GM21423 (cell line): ENCODE results near the gene JARID2.

Experiments used
- ATAC-seq: cut with Tn5 transposase; IDR thresholded peaks from one replicate; pipeline ENCODE4 v1.9.1; 2021; ENCODE audit warnings: mild to moderate bottlenecking, moderate library complexity; ENCODE audit not compliant: unreplicated experiment

The JARID2 gene

GRCh38 chr6:15330174-15330944 is 84.5 kb downstream of the JARID2 start:
- ATAC-seq: no peak

GRCh38 chr6:15331143-15331542 is 85.3 kb downstream of the JARID2 start:
- no peak for ATAC-seq

- no peak for ATAC-seq
These were observed 85.9 kb downstream of the JARID2 start for GRCh38 chr6:15331629-15332251.

- no peak for ATAC-seq
These were observed 86.6 kb downstream of the JARID2 start for GRCh38 chr6:15332446-15332845.

- no peak for ATAC-seq
These were observed 89.5 kb downstream of the JARID2 start for GRCh38 chr6:15335385-15335784.

GRCh38 chr6:15335916-15336315 is 90.0 kb downstream of the JARID2 start:
- no peak for ATAC-seq

GRCh38 chr6:15336900-15337560 is 91.2 kb downstream of the JARID2 start:
- ATAC-seq: no peak

- no peak for ATAC-seq
These were observed 91.7 kb downstream of the JARID2 start for GRCh38 chr6:15337582-15337981.

- no peak for ATAC-seq
These were observed 92.6 kb downstream of the JARID2 start for GRCh38 chr6:15338476-15338875.

- no peak for ATAC-seq
These were observed 93.2 kb downstream of the JARID2 start for GRCh38 chr6:15339081-15339480.

- no peak for ATAC-seq
These were observed 94.3 kb downstream of the JARID2 start for GRCh38 chr6:15340105-15340601.

- no peak for ATAC-seq
These were observed 94.9 kb downstream of the JARID2 start for GRCh38 chr6:15340775-15341174.

GRCh38 chr6:15341311-15342001 is 95.6 kb downstream of the JARID2 start:
- no peak for ATAC-seq

GRCh38 chr6:15342114-15342513 is 96.2 kb downstream of the JARID2 start:
- ATAC-seq: no peak

GRCh38 chr6:15343490-15344191 is 97.8 kb downstream of the JARID2 start:
- ATAC-seq: no peak

GRCh38 chr6:15344192-15344519 is 98.3 kb downstream of the JARID2 start:
- no peak for ATAC-seq

GRCh38 chr6:15344831-15345230 is 99.0 kb downstream of the JARID2 start:
- ATAC-seq: no peak

- ATAC-seq: no peak
These were observed 100.4 kb downstream of the JARID2 start for GRCh38 chr6:15346315-15346714.

GRCh38 chr6:15348528-15348927 is 102.7 kb downstream of the JARID2 start:
- ATAC-seq: no peak

- no peak for ATAC-seq
These were observed 103.5 kb downstream of the JARID2 start for GRCh38 chr6:15349379-15349778.
